Nephron progenitor cell (in vitro differentiated cells): Measurements from ENCODE around the gene ATG7.

ENCODE experiments used
- DNase-seq: peaks from one replicate; pipeline ENCODE4 v3.0.0; 2021
- H3K27ac Mint-ChIP-seq: 2 replicates; pipeline ENCODE4 v1.8.0; 2021; ENCODE audit warnings: mild to moderate bottlenecking, moderate library complexity, mixed read lengths
- H3K27me3 Mint-ChIP-seq: 2 replicates; pipeline ENCODE4 v1.8.0; 2021; ENCODE audit warnings: mild to moderate bottlenecking, low read depth, mixed read lengths; ENCODE audit not compliant: poor library complexity
- H3K36me3 Mint-ChIP-seq: 2 replicates; pipeline ENCODE4 v1.8.0; 2021; ENCODE audit warnings: low read depth, mixed read lengths
- H3K4me1 Mint-ChIP-seq: 2 replicates; pipeline ENCODE4 v1.8.0; 2021; ENCODE audit warnings: mixed read lengths
- H3K4me3 Mint-ChIP-seq: 2 replicates; pipeline ENCODE4 v1.8.0; 2021; ENCODE audit warnings: mild to moderate bottlenecking, moderate library complexity, mixed read lengths
- H3K9me3 Mint-ChIP-seq: 2 replicates; pipeline ENCODE4 v1.8.0; 2021; ENCODE audit warnings: mild to moderate bottlenecking, moderate library complexity, mixed read lengths
- CTCF ChIP-seq: fragments of 200-600 bp; sonication (generic); IDR thresholded peaks from 2 replicates; pipeline ENCODE4 v1.5.0; 2021; ENCODE audit warnings: antibody characterized with exemption

Gene ATG7

GRCh38 chr3:11555211-11555782 lies 283.1 kb downstream of the ATG7 start:
- peaks cover 62% of the 10 kb centered on the region for H3K36me3 Mint-ChIP-seq
- peaks cover 21% of the 10 kb centered on the region for H3K9me3 Mint-ChIP-seq
- H3K27ac Mint-ChIP-seq: no peak overlapping the region
- TF ChIP-seq CTCF: no peak
- peaks cover 58% of the 10 kb centered on the region for H3K4me1 Mint-ChIP-seq
- DNase-seq: no peak
- H3K4me3 Mint-ChIP-seq: no peak overlapping the region
- H3K27me3 Mint-ChIP-seq: no peaks in the 10 kb centered on the region

DNA sequence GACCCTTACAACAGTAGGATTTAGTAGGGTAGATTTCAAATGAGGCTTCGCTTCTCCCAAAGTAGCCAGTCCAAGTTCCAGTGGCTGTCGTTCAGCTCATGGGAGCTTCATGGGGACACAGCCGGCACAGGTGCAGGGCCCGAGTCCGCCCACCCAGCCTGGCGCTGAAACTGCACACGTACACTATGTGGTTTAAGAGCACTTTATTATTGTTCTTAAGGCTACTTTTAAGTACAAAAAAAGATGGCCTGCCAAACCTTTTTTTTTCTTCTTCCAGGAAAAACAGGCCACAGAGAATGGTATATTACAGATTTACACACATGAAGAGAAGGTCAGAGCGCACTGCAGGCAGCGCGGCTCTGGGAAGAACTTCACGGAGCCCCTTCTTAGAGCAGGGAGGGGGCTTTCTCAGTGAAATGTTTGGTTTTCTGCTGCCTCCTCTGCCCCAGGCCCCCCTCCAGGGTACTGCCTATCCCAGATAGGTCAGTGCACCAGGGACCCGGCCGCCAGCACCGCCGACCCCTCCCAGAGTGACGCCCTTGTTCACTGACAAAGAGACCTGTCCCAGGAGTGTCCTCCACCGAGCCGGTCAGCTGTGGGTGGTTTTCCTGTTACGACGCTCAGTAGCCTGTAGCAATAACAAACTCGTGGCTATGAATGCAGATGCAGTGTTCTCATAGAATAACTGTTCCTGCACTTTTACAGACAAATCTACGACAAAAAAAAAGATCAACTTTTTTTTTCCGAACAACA lies 283.9 kb downstream of the ATG7 start:
- Mint-ChIP-seq H3K4me3 (peak overlapping the region; percentile 47), H3K36me3 (peaks cover 62% of the 10 kb centered on the region), H3K27me3 (no peaks in the 10 kb centered on the region), H3K4me1 (peaks cover 65% of the 10 kb centered on the region), H3K9me3 (peaks cover 14% of the 10 kb centered on the region), H3K27ac (peak overlapping the region; percentile 70)
- no peak for TF ChIP-seq CTCF
- DNase-seq: no peak

DNA sequence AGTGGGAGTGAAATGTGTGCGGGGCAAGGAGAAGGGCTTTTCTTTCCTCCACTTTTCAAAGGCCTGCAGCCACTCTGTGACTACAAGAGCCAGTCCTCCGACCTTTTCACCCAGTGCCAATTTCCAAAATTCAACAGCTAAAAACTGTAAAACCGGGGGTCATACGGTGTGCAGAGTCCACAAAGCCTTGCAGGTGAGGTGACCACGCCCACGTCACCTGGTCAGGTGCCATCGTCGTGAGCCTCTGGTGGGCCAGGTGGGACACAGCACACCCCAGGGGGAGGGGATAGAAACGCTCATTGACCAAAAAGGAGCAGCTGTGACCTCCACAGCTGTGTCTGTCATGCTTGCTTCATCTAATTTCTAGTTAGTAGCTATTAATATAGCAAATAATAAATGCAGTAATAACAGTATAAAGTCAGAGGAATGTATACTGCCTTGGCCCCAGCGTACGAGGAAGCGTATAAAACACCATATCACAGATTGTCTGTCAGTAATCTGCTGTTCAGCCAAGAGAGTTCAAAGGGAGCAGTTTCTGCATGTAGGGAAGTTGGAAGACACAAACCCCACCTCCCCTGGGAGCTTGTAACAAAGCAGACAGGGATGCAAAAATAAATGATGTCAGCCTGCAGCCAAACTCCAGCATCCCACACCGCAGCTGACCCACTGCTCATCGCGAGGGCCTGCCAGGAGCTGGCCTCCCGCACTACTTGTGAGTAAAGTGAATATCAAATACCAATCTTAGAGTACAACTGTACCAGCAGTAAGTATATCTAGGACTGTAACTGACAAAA lies 284.9 kb downstream of the ATG7 start:
- Mint-ChIP-seq H3K4me1 (peaks cover 73% of the 10 kb centered on the region), H3K9me3 (peaks cover 7% of the 10 kb centered on the region), H3K27me3 (no peaks in the 10 kb centered on the region), H3K27ac (peak overlapping the region; percentile 97), H3K36me3 (peaks cover 54% of the 10 kb centered on the region), H3K4me3 (peak overlapping the region; percentile 47)
- DNase-seq: no peak
- TF ChIP-seq CTCF: no peak

DNA sequence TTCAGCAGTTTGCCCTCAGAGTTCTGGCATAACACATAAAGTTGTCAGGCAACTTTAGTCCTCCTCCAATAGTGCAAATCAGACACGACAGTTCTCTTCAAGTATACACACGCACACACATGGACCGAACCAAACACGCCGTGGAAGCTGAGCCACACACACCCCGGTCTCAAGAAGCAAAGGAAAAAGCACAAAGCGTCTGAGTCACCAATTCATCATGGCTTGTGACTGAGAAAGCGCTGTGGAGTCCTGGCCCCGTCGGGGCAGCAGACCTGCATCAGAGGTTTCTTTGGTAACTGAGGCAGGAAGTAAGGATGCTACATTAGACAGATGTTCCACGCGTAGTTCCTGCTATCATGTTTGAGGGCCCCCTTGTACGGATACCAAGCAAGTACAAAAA lies 285.8 kb downstream of the ATG7 start:
- no peak for DNase-seq
- TF ChIP-seq CTCF: no peak
- Mint-ChIP-seq H3K27me3 (no peaks in the 10 kb centered on the region), H3K27ac (peak overlapping the region; percentile 97), H3K36me3 (peaks cover 52% of the 10 kb centered on the region), H3K4me3 (no peak overlapping the region), H3K9me3 (no peaks in the 10 kb centered on the region), H3K4me1 (peaks cover 83% of the 10 kb centered on the region)

DNA sequence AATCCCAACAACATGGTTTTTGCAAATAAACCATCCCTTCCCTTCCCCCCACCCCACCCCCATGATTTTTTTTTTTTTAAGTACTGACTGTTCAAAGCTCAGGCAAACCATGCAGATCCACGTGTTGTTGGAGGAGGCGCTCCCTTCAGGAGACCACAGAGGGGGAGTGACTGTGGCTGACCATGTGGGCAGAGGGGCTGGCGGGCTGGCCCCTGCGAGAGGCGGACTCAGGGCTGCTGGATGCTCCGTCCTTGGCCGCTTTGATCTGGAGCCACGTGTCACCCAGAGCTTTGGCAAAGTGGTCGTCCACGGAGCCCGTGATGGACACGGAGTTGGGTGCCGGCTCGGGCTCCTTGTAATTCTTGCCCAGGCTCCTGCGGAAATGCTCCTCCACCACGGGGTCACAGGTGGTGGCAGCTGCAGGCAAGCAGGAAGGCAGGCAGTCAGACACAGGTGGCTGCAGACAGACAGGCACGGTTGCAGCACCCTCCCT lies 286.3 kb downstream of the ATG7 start:
- H3K4me3 Mint-ChIP-seq: no peak overlapping the region
- H3K27me3 Mint-ChIP-seq: no peaks in the 10 kb centered on the region
- no peak for TF ChIP-seq CTCF
- H3K36me3 Mint-ChIP-seq: peaks cover 50% of the 10 kb centered on the region
- peak overlapping the region; percentile 97 for H3K27ac Mint-ChIP-seq
- peaks cover 87% of the 10 kb centered on the region for H3K4me1 Mint-ChIP-seq
- no peaks in the 10 kb centered on the region for H3K9me3 Mint-ChIP-seq
- no peak for DNase-seq
